ENCODE measurements around the gene RFWD3.
"Not testable (repeated sequence)": the region's sequence is repeated elsewhere in the genome, so short reads cannot be mapped to it uniquely, and the experiment has no call there.

The RFWD3 gene, protein sequence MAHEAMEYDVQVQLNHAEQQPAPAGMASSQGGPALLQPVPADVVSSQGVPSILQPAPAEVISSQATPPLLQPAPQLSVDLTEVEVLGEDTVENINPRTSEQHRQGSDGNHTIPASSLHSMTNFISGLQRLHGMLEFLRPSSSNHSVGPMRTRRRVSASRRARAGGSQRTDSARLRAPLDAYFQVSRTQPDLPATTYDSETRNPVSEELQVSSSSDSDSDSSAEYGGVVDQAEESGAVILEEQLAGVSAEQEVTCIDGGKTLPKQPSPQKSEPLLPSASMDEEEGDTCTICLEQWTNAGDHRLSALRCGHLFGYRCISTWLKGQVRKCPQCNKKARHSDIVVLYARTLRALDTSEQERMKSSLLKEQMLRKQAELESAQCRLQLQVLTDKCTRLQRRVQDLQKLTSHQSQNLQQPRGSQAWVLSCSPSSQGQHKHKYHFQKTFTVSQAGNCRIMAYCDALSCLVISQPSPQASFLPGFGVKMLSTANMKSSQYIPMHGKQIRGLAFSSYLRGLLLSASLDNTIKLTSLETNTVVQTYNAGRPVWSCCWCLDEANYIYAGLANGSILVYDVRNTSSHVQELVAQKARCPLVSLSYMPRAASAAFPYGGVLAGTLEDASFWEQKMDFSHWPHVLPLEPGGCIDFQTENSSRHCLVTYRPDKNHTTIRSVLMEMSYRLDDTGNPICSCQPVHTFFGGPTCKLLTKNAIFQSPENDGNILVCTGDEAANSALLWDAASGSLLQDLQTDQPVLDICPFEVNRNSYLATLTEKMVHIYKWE

DNA sequence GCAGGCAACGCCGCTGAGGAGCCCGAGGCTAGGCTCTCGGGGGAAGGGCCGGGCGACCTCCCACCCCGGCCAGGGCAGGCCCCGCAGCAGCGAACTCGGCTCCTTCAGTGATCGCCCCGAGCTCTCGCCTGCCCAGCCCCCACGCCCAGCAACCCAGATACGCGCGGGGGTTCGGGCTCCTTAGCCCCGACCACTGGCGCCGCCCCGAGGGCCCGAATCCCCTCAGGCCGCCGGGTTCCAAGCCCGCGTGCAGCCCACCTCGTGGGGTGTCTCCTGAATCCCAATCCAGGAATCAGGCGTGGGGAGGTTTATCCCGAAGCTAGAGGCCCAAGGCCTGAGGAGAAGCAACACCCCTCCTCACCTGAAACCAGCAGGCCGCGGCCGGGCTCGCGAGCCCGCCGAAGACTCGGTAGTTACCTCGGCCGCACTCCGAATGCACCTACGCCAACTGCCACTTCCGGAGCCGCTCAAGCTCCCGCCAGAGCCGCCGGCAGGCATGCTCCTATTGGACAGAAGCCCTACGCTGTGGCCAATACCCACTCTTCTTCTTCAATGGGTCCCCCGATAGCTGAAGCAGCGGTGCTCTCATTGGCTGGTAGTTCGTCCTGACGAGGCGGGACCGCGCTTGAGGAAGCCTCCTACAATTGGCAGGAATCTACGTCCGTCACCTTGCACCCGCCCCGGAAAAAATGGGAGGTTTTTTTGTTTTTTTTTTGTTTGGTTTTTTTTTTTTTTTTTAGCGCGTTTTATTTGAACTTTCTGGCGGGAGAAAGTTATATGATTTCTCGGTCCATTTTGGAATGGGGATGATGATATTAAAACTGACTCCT lies at the start of gene RFWD3:
RFWD3 (minus strand) TSS at position 453 of the 830 bp plus-strand sequence. CDS start 5,428 bp downstream, outside the sequence.
- DNase-seq (ENCODE audit: low read depth, low spot score) = peak; percentile 99

DNA sequence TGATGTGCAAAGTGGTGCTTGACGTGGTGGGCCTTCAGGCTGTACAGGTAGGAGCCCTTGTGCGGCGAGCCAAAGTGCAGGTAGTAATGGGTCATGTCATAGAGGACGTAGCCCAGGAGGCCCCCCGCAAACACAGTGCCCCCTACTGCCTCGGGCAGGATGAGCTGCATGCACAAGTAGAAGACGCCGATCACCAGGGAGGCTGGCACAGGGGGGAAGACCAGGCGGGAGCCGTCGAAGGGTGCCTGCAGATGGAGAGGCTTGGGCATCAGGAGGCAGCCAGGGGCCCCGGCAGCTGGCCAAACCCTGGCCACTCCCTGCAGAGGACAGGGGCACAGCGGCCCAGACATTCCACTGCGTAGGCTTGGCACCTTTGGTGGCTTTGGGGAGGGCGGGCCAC lies 49.7 kb upstream of the RFWD3 start:
- no peak for DNase-seq (ENCODE audit: low read depth, low spot score)

DNA sequence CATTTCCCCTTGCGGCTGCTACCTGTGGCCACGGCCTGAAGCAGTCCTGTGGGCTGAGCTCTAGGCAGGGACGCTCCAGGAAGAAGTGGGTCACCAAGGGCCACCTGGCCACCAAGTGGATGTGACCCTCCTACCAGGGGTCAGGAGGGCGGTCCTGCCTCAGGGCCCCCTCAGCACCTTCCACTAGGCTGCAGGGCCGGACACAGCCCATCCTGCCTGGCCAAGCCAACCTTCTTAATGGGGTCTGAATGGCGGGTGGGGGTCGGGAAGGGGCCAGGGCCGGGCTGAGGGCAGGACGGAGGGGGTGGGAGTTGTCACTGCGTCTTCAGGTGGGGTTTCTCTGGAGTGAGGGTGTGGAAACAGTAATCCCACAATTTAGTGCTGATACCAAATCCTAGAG lies 47.2 kb upstream of the RFWD3 start:
- DNase-seq (ENCODE audit: low read depth, low spot score) = no peak

DNA sequence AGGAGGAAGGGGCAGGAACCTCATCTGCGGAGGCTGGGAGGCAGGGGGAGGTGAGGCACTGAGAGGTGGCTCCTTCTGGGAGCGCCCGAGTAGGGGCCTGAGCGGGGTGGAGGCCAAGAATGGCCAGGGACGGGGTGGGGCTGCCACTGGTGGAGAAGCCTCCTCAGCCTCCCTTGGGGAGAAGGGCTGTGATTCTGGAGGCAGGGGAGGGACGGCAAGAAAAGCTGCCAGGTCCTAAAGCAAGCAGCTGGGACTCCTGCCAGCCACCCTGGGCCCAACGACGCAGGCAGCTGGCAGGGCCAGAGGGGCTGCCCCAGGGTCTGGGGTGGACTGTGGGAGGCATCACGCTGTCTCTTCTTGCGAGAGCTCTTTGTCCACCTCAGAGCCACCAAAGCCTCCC lies 46.6 kb upstream of the RFWD3 start:
- DNase-seq (ENCODE audit: low read depth, low spot score) = no peak

DNA sequence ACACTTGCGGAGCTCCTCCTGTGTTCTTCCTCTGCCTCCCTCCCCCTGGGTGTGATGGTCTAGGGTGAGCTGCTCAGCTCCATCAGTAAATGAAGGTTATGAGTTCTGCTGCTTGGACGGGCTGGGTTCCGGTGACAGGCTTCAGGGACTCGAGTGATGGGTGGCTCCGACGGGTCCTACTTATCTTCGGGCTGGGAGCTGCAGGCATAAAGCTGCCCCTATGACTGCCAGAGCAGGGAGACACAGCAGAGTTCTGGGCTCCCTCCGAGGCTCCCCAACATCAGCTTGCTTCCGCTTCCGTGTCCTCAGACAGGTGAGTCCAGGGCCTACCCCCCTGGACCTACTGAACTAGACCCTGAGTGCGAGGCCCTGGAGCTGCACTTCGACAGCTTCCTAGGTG lies 45.3 kb upstream of the RFWD3 start:
- DNase-seq (ENCODE audit: low read depth, low spot score) = no peak

DNA sequence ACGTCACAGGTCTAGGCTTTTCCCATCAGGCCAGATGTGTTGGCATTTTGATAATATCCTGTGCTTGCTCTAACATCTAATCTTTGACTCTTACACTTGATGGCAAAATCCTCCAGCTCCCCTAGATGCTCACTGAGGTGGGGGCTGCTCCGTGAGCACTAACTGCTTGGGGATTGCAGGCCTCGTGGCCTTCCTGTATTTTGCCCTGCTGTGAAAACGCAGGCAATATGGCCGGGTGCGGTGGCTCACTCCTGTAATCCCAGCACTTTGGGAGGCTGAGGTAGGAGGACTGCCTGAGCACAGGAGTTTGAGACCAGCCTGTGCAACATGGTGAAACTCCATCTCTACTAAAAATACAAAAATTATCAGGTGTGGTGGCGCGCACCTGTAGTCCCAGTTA lies 43.7 kb upstream of the RFWD3 start:
- no peak for DNase-seq (ENCODE audit: low read depth, low spot score)

DNA sequence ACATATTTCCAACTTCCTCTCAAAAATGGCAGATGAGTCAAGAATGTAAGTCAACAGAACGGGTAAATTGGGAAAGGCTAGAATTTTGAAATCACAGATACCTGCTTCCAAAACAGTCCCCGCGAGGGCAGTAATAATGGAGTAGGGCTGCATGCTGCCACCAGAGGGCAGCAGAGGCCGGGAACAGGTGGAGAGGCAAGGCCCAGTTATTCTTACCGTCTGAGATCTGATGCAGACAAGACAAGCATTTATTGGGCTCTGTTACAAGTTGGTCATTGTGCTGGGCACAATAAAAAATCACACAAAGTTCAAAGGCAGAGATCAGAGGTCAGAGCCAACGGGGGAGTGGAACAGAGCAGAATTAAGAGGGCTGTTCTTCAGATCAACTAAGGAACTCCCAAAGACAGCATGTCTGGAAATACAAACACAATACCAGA lies 42.8 kb upstream of the RFWD3 start:
- DNase-seq (ENCODE audit: low read depth, low spot score) = peak; percentile 80

DNA sequence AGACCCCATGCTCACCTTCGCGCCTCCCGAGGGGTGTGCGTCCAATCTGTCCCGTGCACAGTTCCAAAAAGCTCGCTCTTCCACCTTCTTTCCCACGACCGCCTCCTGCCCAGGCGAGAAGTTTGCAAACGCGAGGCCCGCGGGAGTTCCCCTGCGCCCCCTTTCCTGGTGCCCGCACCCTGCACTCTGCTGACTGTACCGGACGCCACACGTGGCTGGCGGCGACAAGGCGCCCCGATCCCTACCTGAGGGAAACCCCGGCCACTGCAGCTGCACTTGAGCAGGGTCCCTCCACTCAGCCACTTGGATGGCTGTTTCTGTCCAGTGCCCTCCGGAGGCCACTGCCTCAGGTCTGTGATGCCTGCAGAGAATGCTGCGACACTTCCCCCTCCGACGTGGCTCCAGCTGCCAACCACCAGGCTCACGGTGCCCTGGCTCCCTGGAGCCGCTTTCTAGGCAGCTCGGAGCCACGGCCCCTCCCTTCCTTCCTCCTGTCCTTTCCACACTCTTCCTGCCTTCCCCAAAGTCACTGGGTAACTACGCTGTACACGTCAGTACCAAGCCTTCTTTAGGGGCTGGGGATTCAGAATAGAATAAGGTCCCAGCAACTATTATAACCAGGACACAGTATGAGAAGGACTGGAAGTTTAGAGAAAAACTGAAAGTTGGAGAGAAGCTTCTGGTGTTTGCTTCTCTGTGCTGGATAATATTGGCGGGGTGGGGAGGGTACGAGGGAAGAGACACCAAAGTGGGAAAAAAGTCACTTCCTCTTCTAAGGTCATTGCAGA lies 34.0 kb upstream of the RFWD3 start, which contains the start of gene MLKL:
MLKL (minus strand) TSS at position 425 of the 788 bp plus-strand sequence. CDS start 5,105 bp downstream, outside the sequence.
- DNase-seq (ENCODE audit: low read depth, low spot score) = peak; percentile 45

DNA sequence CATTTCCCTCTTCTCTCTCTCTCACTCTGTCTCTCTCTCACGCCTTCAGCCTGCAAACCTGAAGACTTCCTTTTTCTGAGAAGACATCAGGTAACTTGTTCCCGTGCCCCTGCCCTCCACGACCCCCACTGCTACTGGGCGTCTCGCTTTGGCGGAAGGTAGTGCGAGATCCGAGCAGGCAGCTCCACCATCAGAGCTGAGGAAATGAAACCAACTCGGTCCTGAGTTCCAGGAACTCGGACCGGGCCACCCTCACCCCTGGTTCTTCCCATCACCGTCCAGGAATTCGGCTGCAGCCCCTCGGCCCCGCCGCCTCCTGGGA lies 33.4 kb upstream of the RFWD3 start:
- no peak for DNase-seq (ENCODE audit: low read depth, low spot score)

DNA sequence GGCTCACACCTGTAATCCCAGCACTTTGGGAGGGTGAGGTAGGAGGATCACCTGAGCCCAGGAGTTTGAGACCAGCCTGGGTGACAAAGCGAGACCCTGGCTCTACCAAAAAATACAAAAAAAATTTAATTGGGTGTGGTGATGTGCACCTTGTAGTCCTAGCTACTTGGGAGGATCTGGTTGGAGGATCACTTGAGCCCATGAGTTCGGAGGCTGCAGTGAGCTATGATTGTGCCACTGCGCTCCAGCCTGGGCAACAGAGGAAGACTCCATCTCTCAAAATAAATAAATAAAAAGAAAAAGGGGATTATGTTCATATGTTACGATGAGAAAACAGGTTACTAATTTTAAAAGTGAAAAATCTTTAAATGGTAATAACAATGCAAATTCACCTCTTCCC lies 33.0 kb upstream of the RFWD3 start:
- DNase-seq (ENCODE audit: low read depth, low spot score) = no peak

DNA sequence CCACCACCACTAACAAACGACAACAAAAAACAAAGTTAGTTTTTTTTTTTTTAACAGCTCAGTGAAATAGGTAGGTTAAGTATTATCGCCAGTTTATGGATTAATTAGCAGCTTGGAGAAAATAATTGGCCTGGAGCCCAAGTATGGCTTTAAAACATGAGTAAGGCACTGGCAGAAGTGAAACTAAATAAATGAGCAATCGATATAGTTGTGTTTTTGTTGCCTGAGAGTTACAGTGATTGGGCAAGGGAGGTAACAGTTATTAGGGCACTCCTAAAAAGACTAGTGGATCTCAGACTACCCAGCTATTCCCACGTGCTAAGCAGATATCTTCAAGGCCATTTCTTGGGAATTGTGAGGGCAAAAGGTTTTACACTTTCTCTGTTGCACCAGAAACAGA lies 31.5 kb upstream of the RFWD3 start:
- no peak for DNase-seq (ENCODE audit: low read depth, low spot score)

DNA sequence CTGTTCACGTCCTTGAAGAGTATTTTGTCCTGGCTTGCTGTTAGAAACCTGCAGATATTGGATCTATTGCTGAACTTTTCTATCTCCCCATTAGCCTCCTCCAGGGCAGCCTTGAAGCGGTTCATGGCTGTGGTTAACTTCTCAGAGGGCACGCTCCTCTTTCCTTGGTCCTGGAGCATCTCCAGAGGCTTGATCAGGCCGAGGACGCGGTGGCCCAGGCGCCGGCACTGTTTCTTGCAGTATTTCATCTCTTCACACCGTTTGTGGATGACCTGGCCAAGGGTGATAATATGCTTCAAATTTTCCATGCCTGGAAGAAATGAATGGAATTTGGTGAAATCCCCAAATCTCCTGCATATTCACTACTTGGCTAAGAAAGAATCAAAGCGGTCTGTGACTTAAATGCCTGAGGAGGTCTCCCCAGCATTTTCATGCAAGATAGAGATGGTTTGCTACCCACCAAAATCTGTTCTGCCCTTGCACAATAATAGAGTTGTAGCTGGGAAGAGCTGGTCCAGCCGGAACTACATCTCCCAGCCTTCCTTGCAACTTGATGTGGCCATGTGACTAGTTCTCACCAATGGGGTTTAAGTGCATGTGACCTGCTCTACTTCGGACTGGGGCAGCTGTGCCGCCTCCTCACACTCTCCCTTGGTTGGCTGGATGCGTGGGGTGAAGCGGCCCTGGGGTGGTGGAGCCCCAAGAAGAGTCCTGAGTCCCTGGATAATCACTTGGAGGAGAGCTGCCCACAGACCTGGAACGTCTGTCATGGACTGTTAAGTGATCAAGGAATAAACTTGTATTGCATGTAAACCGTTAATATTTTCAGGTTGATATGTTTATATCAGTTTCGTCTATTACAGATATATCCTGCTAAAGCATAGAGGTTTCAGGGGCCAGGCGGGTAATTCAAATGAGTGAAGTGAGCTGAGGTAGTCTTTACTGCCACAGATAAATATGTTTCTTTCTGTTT lies 29.1 kb upstream of the RFWD3 start:
- DNase-seq (ENCODE audit: low read depth, low spot score) = peak; percentile 87

DNA sequence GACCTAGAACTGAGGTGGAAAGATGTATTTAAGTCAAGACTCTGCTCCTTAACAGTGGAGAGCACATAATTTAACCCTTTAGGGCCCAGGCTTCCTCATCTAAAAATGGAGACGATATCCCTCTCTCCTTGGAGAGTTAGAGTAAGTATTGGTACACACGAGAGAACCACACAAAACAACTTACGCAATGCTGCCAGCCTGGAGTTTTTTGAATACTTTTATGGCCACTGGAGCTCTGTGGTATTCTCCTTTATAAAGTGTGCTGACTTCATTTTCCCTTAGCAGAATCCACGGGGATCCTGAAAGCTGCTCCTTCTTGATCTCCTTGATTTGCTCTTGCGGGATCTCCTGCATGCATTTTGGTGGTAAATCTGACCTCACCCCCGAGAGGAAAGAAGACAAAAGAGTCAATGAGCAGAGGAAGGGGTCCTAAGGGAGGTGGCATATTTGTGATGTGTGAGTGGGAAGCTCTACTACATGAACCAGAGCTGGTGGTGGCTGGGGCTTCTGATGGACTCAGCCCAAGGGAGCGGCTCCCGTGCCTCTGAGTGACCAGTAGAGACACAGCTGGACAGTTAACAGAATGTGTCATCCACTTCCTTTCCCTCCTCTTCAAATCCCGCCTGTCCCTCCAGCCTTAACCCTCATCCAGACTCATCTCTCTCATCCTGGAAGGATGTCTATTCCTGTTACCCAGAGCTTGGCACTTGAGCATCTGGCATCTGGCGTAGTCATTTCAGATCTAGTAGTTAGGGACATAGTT lies 24.6 kb upstream of the RFWD3 start:
- DNase-seq (ENCODE audit: low read depth, low spot score) = no peak

DNA sequence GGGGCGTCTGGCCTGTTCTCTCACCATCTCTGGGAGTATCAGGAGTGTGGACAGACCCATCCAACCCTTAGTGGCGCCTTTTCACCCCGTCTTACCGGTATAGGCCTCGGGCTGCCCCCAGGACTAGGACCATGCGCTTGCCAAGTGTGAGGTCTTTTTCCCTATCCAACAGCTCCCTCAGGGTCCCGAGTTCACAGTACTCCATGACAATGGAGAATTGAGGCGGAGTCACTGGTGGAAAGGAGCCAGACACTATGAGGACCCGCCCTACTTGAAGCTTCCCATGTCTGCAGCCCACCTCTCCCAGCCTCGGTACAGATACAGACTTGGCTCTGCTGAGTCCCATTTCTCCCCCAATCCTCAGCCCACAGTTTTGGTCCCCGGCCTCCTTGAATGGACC lies 15.9 kb upstream of the RFWD3 start:
- peak; percentile 47 for DNase-seq (ENCODE audit: low read depth, low spot score)

DNA sequence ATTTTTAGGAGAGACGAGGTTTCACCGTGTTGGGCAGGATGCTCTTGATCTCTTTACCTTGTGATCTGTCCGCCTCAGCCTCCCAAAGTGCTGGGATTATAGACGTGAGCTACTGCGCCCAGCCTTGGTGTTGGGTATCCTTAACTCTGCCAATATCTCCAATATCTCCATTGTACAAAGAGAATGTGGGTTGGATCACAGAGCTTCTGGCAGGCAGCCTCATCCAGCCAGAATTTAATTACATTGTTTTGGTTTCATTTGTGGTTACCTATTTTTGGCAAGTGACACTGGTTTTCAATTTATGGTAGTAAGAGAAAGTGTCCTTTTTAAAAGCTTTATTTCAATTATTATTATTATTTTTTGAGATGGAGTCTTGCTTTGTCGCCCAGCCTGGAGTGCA lies 14.0 kb upstream of the RFWD3 start:
- DNase-seq (ENCODE audit: low read depth, low spot score) = no peak

DNA sequence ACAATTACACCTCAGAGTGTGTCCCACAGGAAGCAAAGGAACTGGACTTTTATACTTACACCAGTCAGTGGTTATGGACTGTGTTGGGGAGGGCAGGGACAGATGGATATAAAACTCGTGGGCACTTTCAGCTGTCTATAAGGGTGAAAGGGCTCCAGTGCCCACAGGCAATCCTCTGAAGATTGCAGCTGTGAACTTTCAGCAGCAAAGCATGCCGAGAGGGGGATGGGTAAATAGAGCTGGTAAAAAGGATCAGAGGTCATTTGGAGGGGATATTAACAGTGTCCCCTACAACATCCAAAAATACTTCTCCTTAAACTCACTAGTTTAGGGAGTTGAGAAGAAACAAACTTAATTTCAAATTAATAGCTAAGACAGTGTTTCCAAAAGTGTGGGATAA lies 13.3 kb upstream of the RFWD3 start:
- no peak for DNase-seq (ENCODE audit: low read depth, low spot score)

DNA sequence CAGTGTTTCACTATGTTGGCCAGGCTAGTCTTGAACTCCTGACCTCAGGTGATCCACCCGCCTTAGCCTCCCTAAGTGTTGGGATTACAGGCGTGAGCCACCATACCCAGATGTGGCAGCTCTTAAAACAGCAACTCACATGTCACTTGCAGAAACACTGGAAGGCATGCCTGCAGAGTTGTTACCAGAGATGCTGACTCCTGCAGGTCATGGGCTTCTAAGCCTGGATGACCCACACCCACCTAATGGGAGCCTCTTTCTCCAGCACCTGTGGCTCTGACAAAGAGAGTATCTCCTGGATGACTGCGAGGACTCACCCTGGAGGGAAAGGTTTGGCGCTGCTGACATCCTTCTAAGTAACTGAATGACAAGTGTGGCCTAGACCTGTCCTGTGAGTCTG lies 11.2 kb upstream of the RFWD3 start:
- DNase-seq (ENCODE audit: low read depth, low spot score) = peak; percentile 56

DNA sequence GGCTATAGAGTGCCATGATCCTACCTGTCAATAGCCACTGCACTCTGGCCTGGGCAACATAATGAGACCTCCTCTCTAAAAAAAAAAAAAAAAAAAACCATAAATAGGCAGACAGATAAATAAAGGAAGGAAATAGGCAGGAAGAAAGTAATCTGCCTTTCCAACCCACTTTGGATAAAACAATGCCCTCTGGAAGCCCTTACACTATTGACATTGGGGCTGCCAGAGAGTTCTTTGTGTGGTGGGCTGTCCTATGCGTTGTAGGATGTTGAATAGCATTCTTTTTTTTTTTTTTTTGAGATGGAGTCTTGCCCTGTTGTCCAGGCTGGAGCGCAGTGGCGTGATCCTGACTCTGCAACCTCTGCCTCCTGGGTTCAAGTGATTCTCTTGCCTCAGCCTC lies 7.2 kb upstream of the RFWD3 start:
- no peak for DNase-seq (ENCODE audit: low read depth, low spot score)

DNA sequence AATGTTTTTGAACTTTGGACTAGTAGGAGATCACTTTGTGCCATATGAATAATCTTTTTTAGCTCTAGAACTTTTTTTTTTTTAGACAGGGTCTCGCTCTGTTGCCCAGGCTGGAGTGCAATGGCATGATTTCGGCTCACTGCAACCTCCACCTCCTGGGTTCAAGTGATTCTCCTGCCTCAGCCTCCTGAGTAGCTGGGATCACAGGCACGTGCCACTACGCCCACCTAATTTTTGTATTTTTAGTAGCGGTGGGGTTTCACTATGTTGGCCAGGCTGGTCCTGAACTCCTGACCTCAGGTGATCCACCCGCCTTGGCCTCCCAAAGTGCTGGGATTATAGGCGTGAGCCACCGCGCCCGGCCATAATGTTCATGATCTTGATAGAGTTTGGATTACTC lies 2.2 kb upstream of the RFWD3 start:
- DNase-seq (ENCODE audit: low read depth, low spot score) = not testable (repeated sequence)

Data from ELF-1 (cell line).